Activated naive CD8-positive, alpha-beta T cell treated with anti-CD3 and anti-CD28 coated beads, Interleukin-2, amount 50 U/mL, for 24 hours (primary cell): ENCODE measurements around the gene GINS2.

ENCODE experiments used
- ATAC-seq: fragments of 150-1000 bp; cut with Tn5 transposase; one replicate; pipeline ENCODE4 v1.10.0; 2021
- DNase-seq: peaks from one replicate; pipeline ENCODE4 v3.0.0; 2021
- H3K27ac Mint-ChIP-seq: one replicate; pipeline ENCODE4 v1.8.0; 2021; ENCODE audit warnings: mild to moderate bottlenecking, mixed read lengths
- H3K27me3 Mint-ChIP-seq: one replicate; pipeline ENCODE4 v1.8.0; 2021; ENCODE audit warnings: mixed read lengths
- H3K36me3 Mint-ChIP-seq: one replicate; pipeline ENCODE4 v1.8.0; 2021; ENCODE audit warnings: low read depth, mixed read lengths
- H3K4me1 Mint-ChIP-seq: one replicate; pipeline ENCODE4 v1.8.0; 2021; ENCODE audit warnings: mixed read lengths
- H3K4me3 Mint-ChIP-seq: one replicate; pipeline ENCODE4 v1.8.0; 2021; ENCODE audit warnings: mild to moderate bottlenecking, moderate library complexity, mixed read lengths
- H3K9me3 Mint-ChIP-seq: one replicate; pipeline ENCODE4 v1.8.0; 2021; ENCODE audit warnings: mixed read lengths

The GINS2 gene

DNA sequence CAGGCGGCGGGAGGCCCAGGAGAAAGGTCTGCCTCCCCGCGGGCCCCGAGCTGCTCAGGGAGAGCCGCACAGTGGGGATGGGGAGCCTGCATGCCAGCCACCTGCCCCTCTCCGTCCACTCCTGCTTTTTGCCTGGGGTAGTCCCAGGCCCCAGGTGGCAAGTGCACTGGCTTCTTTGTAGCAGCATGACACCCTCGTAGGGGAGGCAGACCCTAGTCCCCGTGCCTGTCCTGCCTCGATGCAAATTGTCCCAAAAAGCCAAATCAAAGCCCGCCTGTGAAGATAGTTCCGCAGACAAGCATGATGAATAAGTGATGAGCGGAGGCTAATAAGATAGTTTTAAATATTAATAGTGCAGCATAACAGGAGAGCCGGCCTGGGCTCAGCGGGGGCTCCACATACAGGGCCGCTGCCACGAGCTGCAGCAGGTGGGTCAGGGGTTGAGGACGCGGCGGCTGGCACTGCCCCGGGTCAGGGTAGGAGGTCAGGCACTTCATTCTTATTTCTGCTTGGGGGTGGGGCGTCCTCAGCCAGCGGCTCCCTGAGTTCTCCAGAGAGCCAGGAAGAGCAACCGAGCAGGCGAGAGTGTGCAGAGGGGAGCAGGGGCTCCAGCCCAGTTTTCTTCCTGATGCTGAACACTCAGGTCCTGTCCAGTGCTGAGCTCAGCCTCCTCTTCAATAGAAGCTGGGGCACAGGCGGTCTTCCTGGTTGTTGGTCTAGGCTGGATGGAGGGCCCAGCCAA lies 26.8 kb downstream of the GINS2 start:
- DNase-seq: no peak
- no peak overlapping the region for H3K4me3 Mint-ChIP-seq
- H3K4me1 Mint-ChIP-seq: no peaks in the 10 kb centered on the region
- peaks cover 16% of the 10 kb centered on the region for H3K36me3 Mint-ChIP-seq
- H3K27me3 Mint-ChIP-seq: no peaks in the 10 kb centered on the region
- no peak for ATAC-seq
- no peak overlapping the region for H3K27ac Mint-ChIP-seq
- H3K9me3 Mint-ChIP-seq: no peaks in the 10 kb centered on the region

DNA sequence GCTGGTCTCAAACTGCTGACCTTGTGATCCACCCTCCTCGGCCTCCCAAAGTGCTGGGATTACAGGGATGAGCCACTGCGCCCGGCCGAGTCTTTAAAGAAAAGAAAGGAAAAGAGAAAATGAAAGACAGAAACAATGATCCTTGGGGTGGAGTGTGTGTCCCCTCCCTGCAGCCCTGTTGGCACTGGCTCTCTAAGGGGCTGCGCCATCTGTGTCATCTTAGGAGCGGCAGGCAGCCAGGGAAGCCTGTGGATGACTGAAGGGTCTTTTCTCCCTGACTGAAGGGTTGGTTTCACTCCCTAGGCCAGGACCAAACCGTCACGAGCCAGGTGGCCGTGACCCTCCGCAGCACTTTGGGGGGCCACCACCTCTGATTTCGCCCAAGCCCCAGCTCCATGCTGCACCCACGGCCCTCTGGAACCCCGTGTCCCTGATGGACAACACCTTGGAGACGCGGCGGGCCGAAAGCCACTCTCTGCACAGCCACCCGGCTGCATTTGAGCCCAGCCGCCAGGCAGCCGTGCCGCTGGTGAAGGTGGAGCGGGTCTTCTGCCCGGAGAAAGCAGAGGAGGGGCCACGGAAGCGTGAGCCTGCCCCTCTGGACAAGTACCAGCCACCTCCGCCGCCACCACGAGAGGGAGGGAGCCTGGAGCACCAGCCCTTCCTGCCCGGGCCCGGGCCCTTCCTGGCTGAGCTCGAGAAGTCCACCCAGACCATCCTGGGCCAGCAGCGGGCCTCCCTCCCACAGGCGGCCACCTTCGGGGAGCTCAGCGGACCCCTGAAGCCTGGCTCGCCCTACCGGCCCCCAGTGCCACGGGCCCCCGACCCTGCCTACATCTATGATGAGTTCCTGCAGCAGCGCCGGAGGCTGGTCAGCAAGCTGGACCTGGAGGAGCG lies 27.7 kb downstream of the GINS2 start:
- Mint-ChIP-seq H3K27ac (no peak overlapping the region), H3K27me3 (no peaks in the 10 kb centered on the region), H3K9me3 (no peaks in the 10 kb centered on the region), H3K4me1 (no peaks in the 10 kb centered on the region), H3K4me3 (no peak overlapping the region), H3K36me3 (peaks cover 13% of the 10 kb centered on the region)
- ATAC-seq (no peak), DNase-seq (no peak)

DNA sequence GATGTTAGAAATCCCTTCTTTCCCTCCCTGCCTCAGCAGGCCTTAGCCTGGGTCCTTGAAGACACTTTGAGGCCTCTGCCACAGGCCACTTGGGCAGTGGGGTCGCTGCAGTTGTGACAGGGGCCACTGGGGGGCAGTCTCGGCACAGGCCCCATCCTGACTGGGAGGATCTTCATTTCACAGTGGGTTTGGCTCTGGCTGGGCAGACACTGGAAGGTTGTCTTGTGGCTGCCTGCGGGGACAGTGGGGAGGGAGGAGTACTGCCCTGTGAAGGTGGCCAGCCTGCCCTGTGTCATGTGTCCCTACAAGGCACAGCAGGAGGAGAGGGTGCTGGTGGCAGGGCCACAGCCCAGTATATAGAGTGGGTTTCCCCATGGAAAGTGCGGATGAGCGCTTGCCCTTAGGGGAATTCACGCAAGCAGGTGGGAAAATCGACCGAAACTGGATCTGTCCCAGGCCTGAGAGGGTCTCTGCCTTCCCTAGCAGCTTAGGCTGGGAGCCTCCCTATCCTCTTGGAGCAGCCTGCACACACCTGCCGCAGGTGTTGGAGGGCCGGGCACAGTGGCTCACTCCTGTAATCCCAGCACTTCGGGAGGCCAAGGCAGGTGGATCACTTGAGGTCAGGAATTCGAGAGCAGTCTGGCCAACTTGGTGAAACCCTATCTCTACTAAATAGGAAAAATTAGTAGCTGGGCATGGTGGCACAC lies 28.8 kb downstream of the GINS2 start:
- no peaks in the 10 kb centered on the region for H3K27me3 Mint-ChIP-seq
- H3K4me3 Mint-ChIP-seq: no peak overlapping the region
- peak overlapping the region; percentile 12 for H3K27ac Mint-ChIP-seq
- no peaks in the 10 kb centered on the region for H3K4me1 Mint-ChIP-seq
- ATAC-seq (peak; percentile 78), DNase-seq (peak; percentile 78)
- no peaks in the 10 kb centered on the region for H3K9me3 Mint-ChIP-seq
- peaks cover 9% of the 10 kb centered on the region for H3K36me3 Mint-ChIP-seq

DNA sequence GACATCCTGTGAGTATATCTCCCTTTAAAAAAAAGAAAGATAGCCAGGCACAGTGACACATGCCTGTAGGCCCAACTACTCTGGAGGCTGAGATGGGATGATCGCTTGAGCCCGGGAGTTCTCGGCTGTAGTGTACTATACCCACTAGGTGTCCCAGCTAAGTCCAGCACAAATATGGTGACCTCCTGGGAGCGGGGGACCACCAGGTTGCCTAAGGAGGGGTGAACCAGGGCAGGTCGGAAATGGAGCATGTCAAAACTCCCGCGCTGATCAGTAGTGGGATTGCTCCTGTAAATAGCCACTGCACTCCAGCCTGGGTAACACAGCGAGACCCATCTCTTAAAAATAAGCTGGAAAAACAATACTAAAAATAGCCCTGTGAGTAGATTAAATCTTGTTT lies 29.4 kb downstream of the GINS2 start:
- ATAC-seq (no peak), DNase-seq (no peak)
- Mint-ChIP-seq H3K27ac (peak overlapping the region; percentile 12), H3K9me3 (no peaks in the 10 kb centered on the region), H3K4me1 (no peaks in the 10 kb centered on the region), H3K27me3 (no peaks in the 10 kb centered on the region), H3K4me3 (no peak overlapping the region), H3K36me3 (peaks cover 7% of the 10 kb centered on the region)

DNA sequence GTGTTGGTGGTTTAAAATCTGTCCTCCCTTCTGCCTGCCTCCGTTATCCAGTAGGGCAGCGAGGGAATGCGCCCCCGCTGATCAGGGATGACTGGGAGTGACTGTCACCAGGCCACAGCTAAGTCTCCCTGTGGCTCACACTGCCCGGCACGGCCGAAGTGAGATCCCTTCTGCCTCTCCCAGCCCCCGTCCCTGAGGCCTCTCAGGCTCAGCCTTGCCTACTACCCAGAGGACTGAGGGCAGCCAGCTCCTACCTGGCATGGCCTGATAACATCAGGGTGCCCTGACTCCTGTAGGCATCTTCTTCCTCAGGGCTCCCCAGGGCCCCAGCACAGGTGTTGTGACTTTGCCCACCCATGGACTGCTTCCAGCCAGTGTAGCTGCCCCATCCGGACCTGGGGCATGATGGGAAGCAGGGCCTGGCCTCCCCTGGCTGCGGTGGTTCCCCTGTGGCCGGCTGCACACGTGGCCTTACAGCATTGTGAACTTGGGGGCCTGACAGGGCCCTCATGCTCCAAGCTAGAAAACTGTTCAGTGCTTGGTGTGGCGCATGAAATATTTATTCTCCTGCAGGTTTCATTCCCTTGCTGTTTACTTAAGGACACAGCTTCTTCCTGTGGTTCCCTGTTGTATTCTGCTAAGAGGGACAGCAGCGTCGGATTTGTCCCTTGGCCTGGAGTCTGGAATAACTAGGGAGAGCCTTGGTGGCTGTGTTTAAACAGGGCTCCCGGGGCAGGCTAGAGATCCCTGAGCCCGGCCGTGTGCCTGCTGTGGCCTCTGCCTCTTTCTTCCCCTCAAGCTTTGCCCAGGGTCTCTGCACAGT lies 30.0 kb downstream of the GINS2 start:
- no peaks in the 10 kb centered on the region for H3K9me3 Mint-ChIP-seq
- no peaks in the 10 kb centered on the region for H3K27me3 Mint-ChIP-seq
- H3K27ac Mint-ChIP-seq: no peak overlapping the region
- ATAC-seq (no peak), DNase-seq (no peak)
- no peaks in the 10 kb centered on the region for H3K4me1 Mint-ChIP-seq
- H3K36me3 Mint-ChIP-seq: peaks cover 7% of the 10 kb centered on the region
- no peak overlapping the region for H3K4me3 Mint-ChIP-seq

DNA sequence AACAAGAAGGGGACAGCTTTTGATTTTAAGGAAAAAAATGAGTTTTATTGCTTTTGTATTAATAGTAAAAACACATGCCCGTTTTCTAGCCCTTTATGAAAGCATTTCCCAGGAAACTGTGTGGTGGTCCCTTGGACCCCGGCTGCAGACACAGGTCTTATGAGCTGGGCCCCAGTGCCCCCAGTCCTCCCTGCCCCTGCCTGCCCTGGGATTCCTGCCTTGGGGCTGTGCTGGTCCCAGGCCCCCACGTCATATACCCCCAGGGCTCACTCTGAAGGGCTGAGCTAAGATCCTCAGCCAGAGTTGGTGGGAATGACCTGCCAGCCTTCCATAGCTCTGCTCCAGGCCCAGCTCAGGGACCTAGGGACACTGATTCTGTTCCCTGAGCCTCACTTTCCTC lies 30.8 kb downstream of the GINS2 start:
- H3K4me1 Mint-ChIP-seq: no peaks in the 10 kb centered on the region
- DNase-seq (no peak), ATAC-seq (no peak)
- H3K27ac Mint-ChIP-seq: no peak overlapping the region
- H3K9me3 Mint-ChIP-seq: no peaks in the 10 kb centered on the region
- H3K27me3 Mint-ChIP-seq: no peaks in the 10 kb centered on the region
- H3K4me3 Mint-ChIP-seq: no peak overlapping the region
- peaks cover 7% of the 10 kb centered on the region for H3K36me3 Mint-ChIP-seq

DNA sequence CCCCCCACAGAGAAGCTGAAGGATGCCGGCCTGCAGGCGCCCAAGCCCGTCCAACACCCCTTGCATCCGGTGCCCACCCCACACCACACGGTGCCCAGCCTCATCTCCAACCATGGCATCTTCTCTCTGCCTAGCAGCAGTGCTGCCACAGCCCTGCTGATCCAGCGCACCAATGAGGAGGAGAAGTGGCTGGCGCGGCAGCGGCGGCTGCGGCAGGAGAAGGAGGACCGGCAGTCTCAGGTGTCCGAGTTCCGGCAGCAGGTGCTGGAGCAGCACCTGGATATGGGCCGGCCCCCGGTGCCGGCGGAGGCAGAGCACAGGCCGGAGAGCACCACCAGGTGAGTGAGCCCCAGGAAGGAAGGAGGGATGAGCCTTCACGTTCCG lies 31.5 kb downstream of the GINS2 start:
- H3K27me3 Mint-ChIP-seq: no peaks in the 10 kb centered on the region
- H3K9me3 Mint-ChIP-seq: no peaks in the 10 kb centered on the region
- no peak overlapping the region for H3K27ac Mint-ChIP-seq
- DNase-seq: no peak
- no peak overlapping the region for H3K4me3 Mint-ChIP-seq
- H3K4me1 Mint-ChIP-seq: no peaks in the 10 kb centered on the region
- peaks cover 7% of the 10 kb centered on the region for H3K36me3 Mint-ChIP-seq
- ATAC-seq: no peak

DNA sequence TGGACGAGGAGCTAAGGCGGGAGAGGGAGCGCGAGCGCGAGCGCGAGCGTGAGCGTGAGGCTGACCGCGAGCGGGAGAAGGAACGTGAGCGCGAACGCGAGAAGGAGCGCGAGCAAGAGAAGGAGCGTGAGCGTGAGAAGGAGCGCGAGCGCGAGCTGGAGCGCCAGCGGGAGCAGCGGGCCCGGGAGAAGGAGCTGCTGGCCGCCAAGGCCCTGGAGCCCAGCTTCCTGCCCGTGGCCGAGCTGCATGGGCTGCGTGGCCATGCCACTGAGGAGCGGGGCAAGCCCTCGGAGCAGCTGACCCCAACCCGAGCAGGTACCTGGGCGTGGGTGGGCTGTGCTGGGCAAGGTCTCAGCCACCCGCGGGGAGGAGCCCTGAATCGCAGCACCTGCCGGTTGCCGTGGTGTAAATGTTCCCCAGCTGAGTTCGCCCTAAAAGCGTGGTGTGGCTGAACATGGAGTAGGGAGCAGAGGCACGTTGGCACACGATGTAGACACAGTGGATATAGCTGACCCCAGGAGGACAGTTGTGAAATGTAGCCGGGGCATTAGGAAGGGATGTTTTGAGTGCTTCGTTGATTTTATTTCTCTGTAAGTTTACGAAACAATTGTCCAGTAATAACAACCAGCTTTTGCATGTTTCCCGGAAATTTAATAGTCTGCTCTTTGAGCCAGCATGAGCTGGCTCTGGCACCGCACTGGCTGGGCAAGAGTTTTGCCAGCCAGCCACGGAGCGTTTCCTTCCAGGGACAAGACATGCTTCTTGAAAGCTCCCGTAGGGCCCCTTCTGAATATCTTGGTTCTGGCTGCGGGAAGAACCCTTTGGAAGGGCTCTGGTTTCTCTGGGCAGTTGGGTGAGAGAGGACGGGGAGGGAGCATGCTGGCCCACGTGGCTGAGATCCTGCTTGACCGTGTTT lies 32.1 kb downstream of the GINS2 start:
- peaks cover 7% of the 10 kb centered on the region for H3K36me3 Mint-ChIP-seq
- DNase-seq (no peak), ATAC-seq (no peak)
- H3K27me3 Mint-ChIP-seq: no peaks in the 10 kb centered on the region
- H3K27ac Mint-ChIP-seq: no peak overlapping the region
- H3K9me3 Mint-ChIP-seq: no peaks in the 10 kb centered on the region
- no peaks in the 10 kb centered on the region for H3K4me1 Mint-ChIP-seq
- H3K4me3 Mint-ChIP-seq: no peak overlapping the region

DNA sequence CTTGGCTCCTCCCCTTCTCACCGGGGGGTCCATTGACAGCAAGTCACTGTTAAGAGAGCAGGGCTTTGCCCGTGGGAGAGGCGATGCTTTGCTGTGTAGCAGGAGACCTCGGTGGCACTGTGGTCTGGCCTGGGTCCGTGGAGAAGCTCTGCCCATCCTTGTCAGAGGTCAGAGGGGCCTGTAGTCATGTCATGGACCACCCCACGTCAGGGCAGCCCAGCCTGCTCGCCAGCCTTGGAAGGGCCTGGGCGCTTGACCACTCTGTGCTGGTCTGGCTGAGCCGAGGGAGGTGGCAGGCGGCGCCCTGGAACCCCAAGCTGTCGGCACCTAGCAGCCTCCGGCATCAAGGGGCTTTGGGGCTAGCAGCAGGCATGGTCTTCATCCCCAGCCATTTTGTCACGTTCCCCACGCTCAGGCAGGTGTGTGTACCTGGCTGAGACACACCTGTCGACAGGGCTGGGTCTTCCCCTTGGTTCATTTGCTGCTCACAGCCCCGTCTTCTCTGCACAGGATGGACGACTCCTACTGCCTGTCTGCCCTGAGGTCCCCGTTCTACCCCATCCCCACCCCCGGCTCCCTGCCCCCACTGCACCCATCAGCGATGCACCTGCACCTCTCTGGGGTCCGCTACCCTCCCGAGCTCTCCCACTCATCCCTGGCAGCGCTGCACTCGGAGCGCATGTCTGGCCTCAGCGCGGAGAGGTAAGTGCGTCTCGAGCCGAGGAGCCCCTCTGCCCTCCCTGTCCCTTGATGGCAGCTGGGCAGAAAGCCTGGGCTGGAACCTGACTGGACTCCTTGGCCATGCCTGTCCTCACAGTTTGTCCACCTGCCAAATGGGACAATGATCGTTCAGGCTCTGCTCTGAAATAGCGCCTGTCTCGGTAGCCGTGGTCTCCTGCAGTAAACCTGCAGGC lies 33.3 kb downstream of the GINS2 start:
- ATAC-seq: no peak
- no peak overlapping the region for H3K4me3 Mint-ChIP-seq
- H3K4me1 Mint-ChIP-seq: no peaks in the 10 kb centered on the region
- no peak overlapping the region for H3K27ac Mint-ChIP-seq
- H3K36me3 Mint-ChIP-seq: peaks cover 7% of the 10 kb centered on the region
- DNase-seq: no peak
- H3K9me3 Mint-ChIP-seq: no peaks in the 10 kb centered on the region
- H3K27me3 Mint-ChIP-seq: no peaks in the 10 kb centered on the region

DNA sequence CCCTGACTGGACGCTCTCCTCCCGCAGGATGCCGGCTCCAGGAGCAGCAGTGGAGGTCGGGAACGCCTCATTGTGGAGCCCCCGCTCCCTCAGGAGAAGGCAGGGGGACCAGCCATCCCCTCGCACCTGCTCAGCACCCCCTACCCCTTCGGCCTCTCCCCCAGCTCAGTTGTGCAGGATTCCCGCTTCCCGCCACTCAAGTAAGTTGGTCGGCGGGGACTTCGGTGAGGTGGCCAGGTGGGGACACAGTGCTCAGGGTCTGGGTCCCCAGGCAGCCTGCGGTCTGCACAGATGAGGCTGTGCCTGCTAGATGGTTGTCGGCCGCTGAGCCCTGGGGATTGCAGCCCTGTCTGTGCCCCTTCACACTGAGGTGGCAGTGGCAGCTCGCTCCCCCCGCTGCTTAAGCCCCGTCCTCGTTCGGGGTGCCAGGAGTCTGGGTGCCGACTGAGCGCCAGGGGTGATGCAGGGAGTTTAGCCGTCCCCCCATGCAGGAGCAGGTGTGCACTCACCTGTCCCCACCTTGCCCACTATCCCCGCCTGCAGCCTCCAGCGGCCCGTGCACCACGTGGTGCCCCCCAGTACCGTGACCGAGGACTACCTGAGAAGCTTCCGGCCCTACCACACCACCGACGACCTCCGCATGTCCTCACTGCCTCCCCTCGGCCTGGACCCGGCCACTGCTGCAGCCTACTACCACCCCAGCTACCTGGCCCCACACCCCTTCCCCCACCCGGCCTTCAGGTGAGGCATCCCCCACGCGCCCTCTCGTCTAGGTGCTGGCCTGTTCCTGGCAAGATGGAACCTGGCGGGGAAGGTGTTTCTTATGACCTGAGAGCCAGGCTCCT lies 34.3 kb downstream of the GINS2 start:
- DNase-seq (no peak), ATAC-seq (no peak)
- no peaks in the 10 kb centered on the region for H3K4me1 Mint-ChIP-seq
- H3K27ac Mint-ChIP-seq: no peak overlapping the region
- peaks cover 7% of the 10 kb centered on the region for H3K36me3 Mint-ChIP-seq
- no peak overlapping the region for H3K4me3 Mint-ChIP-seq
- H3K9me3 Mint-ChIP-seq: no peaks in the 10 kb centered on the region
- H3K27me3 Mint-ChIP-seq: no peaks in the 10 kb centered on the region

DNA sequence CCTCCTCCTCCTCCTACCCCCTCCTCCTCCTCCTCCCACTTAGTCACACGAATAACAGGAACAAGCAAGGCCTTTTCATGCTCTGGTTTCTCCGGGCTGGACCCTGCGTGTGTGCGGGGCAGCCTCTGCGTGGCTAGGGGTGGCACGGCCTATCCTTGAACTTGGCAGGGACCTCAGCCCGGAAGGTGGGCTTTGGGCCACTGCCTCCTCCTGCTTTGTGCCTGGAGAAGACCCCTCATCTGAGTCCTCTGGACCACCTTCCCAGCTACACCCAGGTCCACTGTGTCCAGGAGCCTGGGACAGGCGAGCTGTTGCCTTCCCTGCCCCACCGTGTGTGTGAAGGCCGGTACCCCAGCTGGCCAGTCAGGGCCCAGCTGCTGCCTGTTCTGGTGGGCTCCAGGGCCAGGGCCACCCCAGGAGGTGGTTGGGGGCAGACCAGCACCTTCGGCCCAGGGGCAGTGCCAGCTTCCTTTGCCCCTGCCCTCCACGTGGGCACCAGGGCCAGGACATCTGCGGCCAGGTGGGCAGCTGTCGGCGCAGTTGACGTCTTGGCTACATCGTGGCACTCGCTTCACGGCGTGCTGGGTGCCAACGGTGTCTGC lies 35.4 kb downstream of the GINS2 start:
- Mint-ChIP-seq H3K4me3 (no peak overlapping the region), H3K4me1 (peaks cover 5% of the 10 kb centered on the region), H3K36me3 (peaks cover 10% of the 10 kb centered on the region), H3K9me3 (no peaks in the 10 kb centered on the region), H3K27ac (no peak overlapping the region), H3K27me3 (no peaks in the 10 kb centered on the region)
- DNase-seq (no peak), ATAC-seq (no peak)
